GM18508 (cell line): Measurements from ENCODE around the gene ATG5.

Experiments used
- ATAC-seq: cut with Tn5 transposase; IDR thresholded peaks from one replicate; pipeline ENCODE4 v1.9.1; 2021; ENCODE audit warnings: moderate number of reproducible peaks; ENCODE audit not compliant: insufficient read depth, unreplicated experiment

The ATG5 gene

DNA sequence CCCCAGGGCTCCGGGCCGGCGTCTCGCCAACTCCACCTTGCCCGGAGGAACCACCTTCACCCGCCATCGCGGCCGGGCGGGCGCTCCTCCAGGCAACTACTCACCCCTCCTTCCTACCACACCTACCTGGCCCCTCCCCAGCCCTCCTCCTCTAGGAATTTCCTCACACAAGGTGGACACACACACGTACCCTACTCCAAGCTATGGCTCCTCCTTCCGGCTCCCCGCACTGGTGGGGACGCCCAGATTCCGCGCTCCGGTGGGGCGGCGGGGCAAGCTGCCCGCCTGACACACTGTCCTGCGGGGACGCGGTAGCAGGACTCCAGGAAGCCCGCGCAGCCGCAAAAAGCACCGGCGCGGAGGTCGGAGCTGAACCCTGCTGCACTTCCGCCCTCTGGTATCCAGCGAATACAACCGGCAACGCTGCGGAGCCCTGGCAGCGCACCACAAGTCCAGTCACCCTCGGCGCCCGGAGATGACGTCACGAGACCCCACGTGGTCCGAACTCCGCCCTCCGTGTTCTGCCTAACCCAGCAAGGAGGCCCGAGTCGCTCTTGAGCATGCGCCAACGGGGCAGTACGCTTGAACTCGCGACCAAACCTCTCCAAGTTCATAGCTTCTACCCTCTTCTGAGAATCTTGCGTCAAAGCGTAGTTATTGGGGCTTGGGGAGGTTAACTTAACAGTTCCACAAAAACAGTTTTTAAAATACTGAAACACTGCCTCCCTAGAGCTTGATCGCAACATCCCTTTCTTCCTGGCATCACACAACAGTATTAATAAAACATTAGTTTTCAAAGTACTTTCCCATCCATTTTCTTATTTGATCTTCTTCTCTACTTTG is at the start of gene ATG5:
ATG5 (minus strand) TSS at position 425 of the 843 bp plus-strand sequence. CDS start 9,552 bp downstream, outside the sequence.
- peak; percentile 88 for ATAC-seq

DNA sequence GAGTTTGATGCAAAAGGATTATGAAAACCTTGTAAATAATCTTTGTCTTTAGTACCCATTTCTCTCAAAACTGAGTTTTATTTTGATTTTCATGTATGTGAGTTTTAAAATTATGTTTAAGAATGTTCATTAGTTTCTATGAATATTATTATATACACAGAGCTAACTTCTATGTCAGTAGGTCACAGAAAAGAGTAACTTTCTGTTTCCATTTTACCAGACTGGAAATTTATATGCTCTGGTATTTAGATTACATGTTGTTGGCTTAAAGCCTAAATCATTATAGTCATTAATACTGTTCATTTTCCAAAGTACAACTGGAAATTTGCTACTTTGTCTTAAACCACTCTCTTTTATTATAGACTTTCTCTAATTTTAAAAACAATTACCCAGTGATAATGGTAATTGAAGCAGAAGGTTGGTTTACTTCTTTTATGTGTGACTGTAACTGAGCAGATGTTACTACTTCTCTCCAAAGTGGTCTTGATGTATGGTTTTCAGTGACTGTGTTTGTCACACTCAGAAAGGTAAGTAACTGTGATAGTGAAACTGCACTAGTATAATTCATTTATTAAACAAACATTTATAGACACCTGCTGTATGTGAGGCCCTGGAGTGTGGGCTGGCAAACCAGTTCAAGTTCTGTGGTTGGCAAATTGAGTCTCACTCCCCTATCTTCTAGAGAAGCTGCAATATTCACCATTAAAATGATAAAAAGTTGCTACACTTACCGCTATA is 48.1 kb upstream of the ATG5 start:
- ATAC-seq: no peak

DNA sequence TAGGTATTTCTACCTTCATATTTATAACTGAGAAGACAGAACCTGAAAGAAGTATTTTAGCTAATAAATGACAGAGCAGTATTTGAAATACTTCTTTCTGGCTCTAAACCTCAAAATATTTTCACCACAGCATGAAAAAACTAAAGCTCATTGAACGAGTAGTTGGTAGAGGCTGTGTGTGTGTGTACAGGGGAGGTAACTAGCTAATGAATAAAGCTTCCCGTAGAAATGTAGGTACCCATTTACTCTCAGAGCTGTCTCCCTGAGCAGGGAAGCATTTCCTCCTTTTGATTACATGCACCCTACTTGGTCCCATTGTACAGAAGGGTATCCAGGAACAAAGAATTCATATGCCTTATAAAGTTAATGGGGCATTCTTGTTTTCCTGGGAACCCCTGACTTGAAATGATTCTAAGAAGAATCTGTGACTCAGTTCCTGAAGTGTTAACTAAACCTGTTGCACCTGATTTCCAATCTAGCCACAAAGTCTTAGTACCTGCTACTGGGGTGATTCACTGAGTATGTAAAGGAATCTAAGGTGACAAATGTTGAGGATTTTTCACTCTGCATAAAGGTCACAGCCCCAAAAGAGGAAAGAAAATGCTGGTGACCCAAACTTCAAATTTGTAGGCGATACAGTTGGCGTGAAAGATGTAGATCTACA is 47.4 kb upstream of the ATG5 start:
- no peak for ATAC-seq

DNA sequence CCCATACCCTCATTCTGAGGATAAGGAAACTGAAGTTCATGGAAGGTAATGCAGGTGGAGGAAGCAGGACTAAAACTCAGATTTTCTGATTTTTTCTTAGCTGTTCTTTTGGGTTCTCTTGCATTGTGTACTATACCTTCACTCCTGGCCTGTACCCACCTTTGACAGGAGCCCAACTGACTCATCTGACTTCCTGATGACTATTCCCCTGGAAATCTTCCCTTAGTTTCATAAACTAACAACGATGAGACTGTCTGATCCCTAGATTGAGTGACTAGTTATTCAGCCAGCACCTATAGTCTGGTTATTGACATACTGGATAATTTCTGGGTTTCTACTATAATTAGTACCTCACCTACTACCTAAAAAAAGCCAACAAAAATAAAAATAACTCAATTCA is 45.1 kb upstream of the ATG5 start:
- ATAC-seq: no peak

- no peak for ATAC-seq
These were observed 44.2 kb upstream of the ATG5 start for GRCh38 chr6:106369739-106370138.

- no peak for ATAC-seq
These were observed 38.0 kb upstream of the ATG5 start for GRCh38 chr6:106363401-106364138.

GRCh38 chr6:106360989-106361430 is 35.5 kb upstream of the ATG5 start:
- ATAC-seq: no peak

DNA sequence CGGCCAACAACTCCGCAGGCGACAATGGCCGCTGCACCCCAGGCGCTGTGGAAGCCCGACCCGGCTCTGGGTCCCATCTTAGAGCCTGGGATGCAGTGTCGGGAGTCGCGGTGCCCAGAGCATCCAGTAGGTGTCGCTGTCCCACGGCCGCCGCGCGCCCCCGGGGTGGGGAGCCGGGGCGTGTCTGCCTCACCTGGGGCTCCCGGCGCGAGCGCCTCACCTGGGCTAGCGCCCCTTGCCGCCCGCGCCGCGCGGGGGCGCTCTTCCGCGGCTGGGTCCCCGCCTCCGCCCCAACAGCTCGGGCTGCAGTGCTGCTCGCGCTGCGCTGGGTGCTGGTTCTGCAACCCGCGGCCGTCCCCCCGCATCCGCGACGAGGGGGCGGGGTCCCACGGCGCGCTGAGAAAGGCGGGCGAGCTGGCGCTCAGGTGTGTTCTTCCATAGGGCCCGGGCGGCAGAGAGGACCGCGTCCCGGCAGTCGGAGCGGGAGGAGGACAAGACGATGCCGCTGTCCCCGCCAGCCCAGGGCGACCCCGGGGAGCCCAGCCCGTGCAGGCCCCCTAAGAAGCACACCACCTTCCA is 34.9 kb upstream of the ATG5 start, which contains the start of gene CRYBG1:
CRYBG1 (plus strand) TSS at position 308 of the 579 bp plus-strand sequence; CDS start at position 500, 192 bp downstream.
- no peak for ATAC-seq

DNA sequence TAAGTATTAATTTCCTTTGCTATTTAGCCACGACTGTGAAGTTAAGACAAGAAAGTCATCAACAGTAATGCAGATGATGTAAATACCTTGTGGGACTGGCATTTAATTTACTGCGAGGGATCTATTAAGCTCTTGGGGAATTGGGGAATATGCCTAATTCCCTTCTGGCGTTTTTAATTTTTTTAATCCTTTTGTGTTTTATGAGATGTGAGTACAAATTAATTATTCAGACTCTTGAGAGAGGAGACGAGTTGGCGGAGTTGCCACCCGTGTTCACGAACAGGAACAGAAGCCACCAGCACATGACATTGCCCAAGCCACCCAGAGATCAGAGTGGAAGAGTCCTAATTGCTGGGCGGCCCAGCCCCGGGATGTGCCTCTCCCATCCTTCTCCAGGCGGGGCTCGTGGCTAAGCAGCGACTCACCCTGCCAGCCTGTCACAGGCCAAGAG is 34.4 kb upstream of the ATG5 start:
- ATAC-seq: no peak

GRCh38 chr6:106356378-106356777 is 30.8 kb upstream of the ATG5 start:
- ATAC-seq: no peak

DNA sequence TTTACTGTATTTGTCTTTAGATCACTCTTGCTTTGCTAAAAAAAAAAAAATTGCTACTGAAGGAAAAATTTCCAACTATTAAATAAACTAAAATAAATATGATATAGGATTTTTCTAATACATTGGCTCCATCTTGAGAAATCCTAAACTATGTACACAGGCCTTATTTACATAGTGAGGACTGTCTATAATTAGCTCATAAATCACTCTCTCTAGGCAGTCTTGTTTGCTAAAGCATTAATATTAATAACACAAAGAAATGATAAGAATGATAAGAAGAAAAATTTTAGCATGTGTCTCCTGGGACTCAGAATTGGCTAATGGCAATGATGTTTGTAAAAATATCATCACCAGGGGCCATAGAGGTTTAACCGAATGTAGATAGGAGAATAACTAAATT is 21.7 kb upstream of the ATG5 start:
- ATAC-seq: no peak

- ATAC-seq: no peak
These were observed 13.9 kb upstream of the ATG5 start for GRCh38 chr6:106339334-106340029.

GRCh38 chr6:106334646-106335448 is 9.3 kb upstream of the ATG5 start:
- ATAC-seq: no peak

- ATAC-seq: peak; percentile 1
These were observed 729 bp downstream of the ATG5 start for GRCh38 chr6:106324726-106325335.

DNA sequence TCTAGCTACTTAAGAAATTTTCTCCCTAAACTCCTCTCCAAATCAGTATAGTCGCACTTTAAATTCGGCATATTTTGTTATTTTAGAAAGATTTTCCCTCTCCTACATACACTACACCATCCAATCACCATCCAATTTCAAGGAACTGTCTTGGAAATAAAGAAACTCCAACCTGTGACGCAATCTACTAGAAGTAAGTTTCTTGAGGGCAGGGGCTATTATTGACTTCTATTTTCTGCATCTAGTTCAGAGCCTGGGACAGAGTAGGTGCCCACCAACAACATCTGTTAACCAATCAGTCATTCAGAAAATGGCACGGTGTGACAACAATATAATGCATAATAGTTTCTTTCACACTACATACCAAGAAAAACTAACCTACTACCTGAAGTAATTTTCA is 3.6 kb downstream of the ATG5 start:
- ATAC-seq: no peak

GRCh38 chr6:106318851-106319250 is 6.7 kb downstream of the ATG5 start:
- ATAC-seq: no peak

DNA sequence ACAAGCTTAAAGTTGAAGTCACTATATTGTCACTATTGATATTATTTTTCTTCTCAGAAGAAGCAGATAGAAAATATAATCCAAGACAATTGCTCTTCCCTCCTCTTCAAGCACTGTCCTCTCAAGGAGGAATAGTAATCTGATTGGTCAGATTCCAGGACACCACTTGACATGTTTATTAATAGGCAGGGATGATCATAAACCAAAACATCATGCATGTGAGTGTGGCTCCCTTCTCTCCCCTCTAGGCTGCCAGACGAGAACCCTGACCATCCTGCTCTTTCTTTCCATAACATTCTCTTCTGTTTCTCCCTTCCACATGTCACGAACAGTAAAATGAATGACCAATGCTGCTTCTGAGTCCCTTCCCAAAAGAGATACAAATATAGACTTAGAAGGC is 7.5 kb downstream of the ATG5 start:
- ATAC-seq: no peak

DNA sequence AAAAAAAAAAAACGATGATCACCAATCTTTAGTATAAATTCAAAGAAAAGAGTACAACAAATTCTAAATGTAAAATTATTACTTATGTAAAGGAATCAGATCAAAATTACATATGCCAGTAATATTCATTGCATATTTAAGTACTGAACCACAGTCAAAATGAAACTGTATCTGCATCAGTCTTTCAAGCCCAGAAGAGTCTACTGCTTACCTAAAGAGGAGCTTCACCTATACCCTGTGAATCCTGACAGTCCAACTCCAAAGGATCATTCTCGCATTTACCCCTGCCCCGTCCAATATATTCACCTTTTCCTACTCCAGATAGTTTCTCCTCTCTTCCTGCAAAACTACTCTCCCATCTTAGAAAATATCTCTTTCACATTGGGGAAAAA is 9.2 kb downstream of the ATG5 start:
- ATAC-seq: no peak
